ENCODE results near the gene TIAL1.
"Not testable (repeated sequence)": the region's sequence is repeated elsewhere in the genome, so short reads cannot be mapped to it uniquely, and the experiment has no call there.

Gene TIAL1

GRCh38 chr10:119549247-119549999 is 47.3 kb downstream of the TIAL1 start:
- DNase-seq (ENCODE audit: low read depth): no peak

GRCh38 chr10:119546009-119546408 is 50.8 kb downstream of the TIAL1 start:
- no peak for DNase-seq (ENCODE audit: low read depth)

GRCh38 chr10:119545310-119545709 is 51.5 kb downstream of the TIAL1 start:
- no peak for DNase-seq (ENCODE audit: low read depth)

GRCh38 chr10:119543814-119544642 is 52.7 kb downstream of the TIAL1 start:
- DNase-seq (ENCODE audit: low read depth): no peak

GRCh38 chr10:119542988-119543813 is 53.6 kb downstream of the TIAL1 start:
- DNase-seq (ENCODE audit: low read depth): peak; percentile 33

GRCh38 chr10:119542357-119542987 is 54.3 kb downstream of the TIAL1 start, which contains the start of gene RGS10:
TSS of gene RGS10 (minus strand) at chr10:119542719. CDS start at chr10:119542638, 81 bp downstream.
- peak; percentile 47 for DNase-seq (ENCODE audit: low read depth)

- DNase-seq (ENCODE audit: low read depth): no peak
Measured at GRCh38 chr10:119541459-119542356, 55.1 kb downstream of the TIAL1 start.

GRCh38 chr10:119541046-119541445 is 55.7 kb downstream of the TIAL1 start:
- no peak for DNase-seq (ENCODE audit: low read depth)

GRCh38 chr10:119540038-119540437 is 56.7 kb downstream of the TIAL1 start:
- no peak for DNase-seq (ENCODE audit: low read depth)

GRCh38 chr10:119539359-119539825 is 57.4 kb downstream of the TIAL1 start:
- no peak for DNase-seq (ENCODE audit: low read depth)

GRCh38 chr10:119538632-119539358 is 58.0 kb downstream of the TIAL1 start:
- DNase-seq (ENCODE audit: low read depth): no peak

GRCh38 chr10:119537953-119538630 is 58.7 kb downstream of the TIAL1 start:
- DNase-seq (ENCODE audit: low read depth): no peak

- DNase-seq (ENCODE audit: low read depth): no peak
Measured at GRCh38 chr10:119536508-119537025, 60.2 kb downstream of the TIAL1 start.

- no peak for DNase-seq (ENCODE audit: low read depth)
Measured at GRCh38 chr10:119535837-119536507, 60.8 kb downstream of the TIAL1 start.

GRCh38 chr10:119535305-119535704 is 61.5 kb downstream of the TIAL1 start:
- DNase-seq (ENCODE audit: low read depth): no peak

- DNase-seq (ENCODE audit: low read depth): no peak
Measured at GRCh38 chr10:119533473-119533872, 63.3 kb downstream of the TIAL1 start.

GRCh38 chr10:119532791-119533190 is 64.0 kb downstream of the TIAL1 start:
- not testable (repeated sequence) for DNase-seq (ENCODE audit: low read depth)

- DNase-seq (ENCODE audit: low read depth): not testable (repeated sequence)
Measured at GRCh38 chr10:119532251-119532650, 64.5 kb downstream of the TIAL1 start.

All from CMK (cell line).